ENCODE data around the gene USE1. TPM values are rescaled to one million over a fixed set of nuclear protein-coding genes. Genes with fewer than 3 reads are reported as not detected.

Gene USE1
- total RNA-seq, 1 donor from 2014 or later: 14.9 TPM

DNA sequence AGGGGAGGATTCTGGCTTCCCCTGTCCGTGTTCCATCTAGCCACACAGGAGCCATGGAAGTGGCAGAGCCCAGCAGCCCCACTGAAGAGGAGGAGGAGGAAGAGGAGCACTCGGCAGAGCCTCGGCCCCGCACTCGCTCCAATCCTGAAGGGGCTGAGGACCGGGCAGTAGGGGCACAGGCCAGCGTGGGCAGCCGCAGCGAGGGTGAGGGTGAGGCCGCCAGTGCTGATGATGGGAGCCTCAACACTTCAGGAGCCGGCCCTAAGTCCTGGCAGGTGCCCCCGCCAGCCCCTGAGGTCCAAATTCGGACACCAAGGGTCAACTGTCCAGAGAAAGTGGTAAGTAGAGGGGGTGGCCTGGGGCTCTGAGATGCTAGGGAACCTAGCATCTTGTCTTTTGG, 53.6 kb downstream of the USE1 start:
- Histone ChIP-seq H3K27me3 (ENCODE audit: control insufficient read depth, insufficient read depth, low read length) (no peaks in the 10 kb centered on the region), H3K4me3 (ENCODE audit: low read depth, low read length) (no peak overlapping the region), H3K36me3 (ENCODE audit: control insufficient read depth, insufficient read depth, low read length) (peaks cover 5% of the 10 kb centered on the region)
- DNase-seq (ENCODE audit: low read depth): no peak
- TF ChIP-seq CTCF (IDR thresholded peaks at IDR 0.05; ENCODE audit: insufficient read depth, low read length, poor library complexity, severe bottlenecking): no peak

Other genes starting within 250 kb of the USE1 start
- gene CPAMD8, start 188.5 kb upstream of the USE1 start, total RNA-seq: 5.3 and 8.1 TPM in 2 replicates
- 8.1 and 9.9 TPM in 2 replicates for gene HAUS8, start 139.9 kb upstream of the USE1 start, total RNA-seq
- 69.4 and 77.8 TPM in 2 replicates for gene MYO9B, start 139.6 kb upstream of the USE1 start, total RNA-seq
- 6.8 and 7.1 TPM in 2 replicates for gene OCEL1, start 10.9 kb downstream of the USE1 start, total RNA-seq
- gene NR2F6, start 30.6 kb downstream of the USE1 start, total RNA-seq: 89.4 and 107 TPM in 2 replicates
- gene USHBP1, start 49.4 kb downstream of the USE1 start, total RNA-seq: 0.27 and 0.29 TPM in 2 replicates
- gene BABAM1, start 52.1 kb downstream of the USE1 start, total RNA-seq: 78.4 and 101 TPM in 2 replicates
- 0.17 and 0.55 TPM in 2 replicates for gene ANKLE1, start 66.5 kb downstream of the USE1 start, total RNA-seq
- gene ABHD8, start 88.1 kb downstream of the USE1 start, total RNA-seq: 18.6 and 19.9 TPM in 2 replicates
- gene MRPL34, start 90.5 kb downstream of the USE1 start, total RNA-seq: 71.0 and 125 TPM in 2 replicates
- gene DDA1, start 94.2 kb downstream of the USE1 start, total RNA-seq: 47.3 and 73.4 TPM in 2 replicates
- 6.9 and 9.3 TPM in 2 replicates for gene ANO8, start 119.5 kb downstream of the USE1 start, total RNA-seq
- 31.8 and 38.1 TPM in 2 replicates for gene GTPBP3, start 122.2 kb downstream of the USE1 start, total RNA-seq
- 0.48 and 1.5 TPM in 2 replicates for gene PLVAP, start 162.0 kb downstream of the USE1 start, total RNA-seq
- not detected in 2 replicates for gene CCDC194, start 178.8 kb downstream of the USE1 start, total RNA-seq
- gene BST2, start 190.3 kb downstream of the USE1 start, total RNA-seq: 38.2 and 41.4 TPM in 2 replicates
- gene MVB12A, start 204.7 kb downstream of the USE1 start, total RNA-seq: 66.1 and 73.7 TPM in 2 replicates
- gene TMEM221, start 233.3 kb downstream of the USE1 start, total RNA-seq: 0.75 TPM in 1 of 2 replicates, not detected in the other
- gene NXNL1, start 245.6 kb downstream of the USE1 start, total RNA-seq: not detected in 2 replicates